ENCODE data around the gene NREP.

DNA sequence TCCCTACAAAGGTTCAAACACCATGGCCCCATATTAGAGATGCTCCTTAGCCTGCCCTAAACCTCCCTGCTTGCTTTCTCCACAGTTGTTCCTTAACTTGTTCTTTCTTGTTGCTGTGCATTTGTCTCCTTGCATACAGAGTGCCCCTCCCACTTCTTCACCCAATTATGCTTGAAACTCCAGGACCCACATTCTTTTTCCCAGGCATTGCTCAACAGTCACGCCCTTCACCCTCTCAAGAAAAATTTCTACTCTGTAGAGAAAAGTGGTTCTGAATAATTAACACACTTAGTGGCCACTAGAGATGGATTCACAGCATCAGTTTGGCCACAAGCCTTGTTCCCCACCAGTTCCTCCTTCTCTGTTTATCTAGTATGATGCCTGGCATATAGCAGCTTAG, 57.7 kb downstream of the NREP start:
- TF ChIP-seq ATF3 (IDR thresholded peaks at IDR 0.05): no peak
- TF ChIP-seq, protein P1, sequence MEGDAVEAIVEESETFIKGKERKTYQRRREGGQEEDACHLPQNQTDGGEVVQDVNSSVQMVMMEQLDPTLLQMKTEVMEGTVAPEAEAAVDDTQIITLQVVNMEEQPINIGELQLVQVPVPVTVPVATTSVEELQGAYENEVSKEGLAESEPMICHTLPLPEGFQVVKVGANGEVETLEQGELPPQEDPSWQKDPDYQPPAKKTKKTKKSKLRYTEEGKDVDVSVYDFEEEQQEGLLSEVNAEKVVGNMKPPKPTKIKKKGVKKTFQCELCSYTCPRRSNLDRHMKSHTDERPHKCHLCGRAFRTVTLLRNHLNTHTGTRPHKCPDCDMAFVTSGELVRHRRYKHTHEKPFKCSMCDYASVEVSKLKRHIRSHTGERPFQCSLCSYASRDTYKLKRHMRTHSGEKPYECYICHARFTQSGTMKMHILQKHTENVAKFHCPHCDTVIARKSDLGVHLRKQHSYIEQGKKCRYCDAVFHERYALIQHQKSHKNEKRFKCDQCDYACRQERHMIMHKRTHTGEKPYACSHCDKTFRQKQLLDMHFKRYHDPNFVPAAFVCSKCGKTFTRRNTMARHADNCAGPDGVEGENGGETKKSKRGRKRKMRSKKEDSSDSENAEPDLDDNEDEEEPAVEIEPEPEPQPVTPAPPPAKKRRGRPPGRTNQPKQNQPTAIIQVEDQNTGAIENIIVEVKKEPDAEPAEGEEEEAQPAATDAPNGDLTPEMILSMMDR (IDR thresholded peaks at IDR 0.05; ENCODE audit: low read depth, low read length, missing input control): no peak
- TF ChIP-seq, protein P2, sequence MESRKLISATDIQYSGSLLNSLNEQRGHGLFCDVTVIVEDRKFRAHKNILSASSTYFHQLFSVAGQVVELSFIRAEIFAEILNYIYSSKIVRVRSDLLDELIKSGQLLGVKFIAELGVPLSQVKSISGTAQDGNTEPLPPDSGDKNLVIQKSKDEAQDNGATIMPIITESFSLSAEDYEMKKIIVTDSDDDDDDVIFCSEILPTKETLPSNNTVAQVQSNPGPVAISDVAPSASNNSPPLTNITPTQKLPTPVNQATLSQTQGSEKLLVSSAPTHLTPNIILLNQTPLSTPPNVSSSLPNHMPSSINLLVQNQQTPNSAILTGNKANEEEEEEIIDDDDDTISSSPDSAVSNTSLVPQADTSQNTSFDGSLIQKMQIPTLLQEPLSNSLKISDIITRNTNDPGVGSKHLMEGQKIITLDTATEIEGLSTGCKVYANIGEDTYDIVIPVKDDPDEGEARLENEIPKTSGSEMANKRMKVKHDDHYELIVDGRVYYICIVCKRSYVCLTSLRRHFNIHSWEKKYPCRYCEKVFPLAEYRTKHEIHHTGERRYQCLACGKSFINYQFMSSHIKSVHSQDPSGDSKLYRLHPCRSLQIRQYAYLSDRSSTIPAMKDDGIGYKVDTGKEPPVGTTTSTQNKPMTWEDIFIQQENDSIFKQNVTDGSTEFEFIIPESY (IDR thresholded peaks at IDR 0.05): no peak
- TF ChIP-seq TAF1 (conservative IDR thresholded peaks at IDR 0.05): no peak
- TF ChIP-seq RAD21 (IDR thresholded peaks at IDR 0.05): no peak
- TF ChIP-seq, protein P3, sequence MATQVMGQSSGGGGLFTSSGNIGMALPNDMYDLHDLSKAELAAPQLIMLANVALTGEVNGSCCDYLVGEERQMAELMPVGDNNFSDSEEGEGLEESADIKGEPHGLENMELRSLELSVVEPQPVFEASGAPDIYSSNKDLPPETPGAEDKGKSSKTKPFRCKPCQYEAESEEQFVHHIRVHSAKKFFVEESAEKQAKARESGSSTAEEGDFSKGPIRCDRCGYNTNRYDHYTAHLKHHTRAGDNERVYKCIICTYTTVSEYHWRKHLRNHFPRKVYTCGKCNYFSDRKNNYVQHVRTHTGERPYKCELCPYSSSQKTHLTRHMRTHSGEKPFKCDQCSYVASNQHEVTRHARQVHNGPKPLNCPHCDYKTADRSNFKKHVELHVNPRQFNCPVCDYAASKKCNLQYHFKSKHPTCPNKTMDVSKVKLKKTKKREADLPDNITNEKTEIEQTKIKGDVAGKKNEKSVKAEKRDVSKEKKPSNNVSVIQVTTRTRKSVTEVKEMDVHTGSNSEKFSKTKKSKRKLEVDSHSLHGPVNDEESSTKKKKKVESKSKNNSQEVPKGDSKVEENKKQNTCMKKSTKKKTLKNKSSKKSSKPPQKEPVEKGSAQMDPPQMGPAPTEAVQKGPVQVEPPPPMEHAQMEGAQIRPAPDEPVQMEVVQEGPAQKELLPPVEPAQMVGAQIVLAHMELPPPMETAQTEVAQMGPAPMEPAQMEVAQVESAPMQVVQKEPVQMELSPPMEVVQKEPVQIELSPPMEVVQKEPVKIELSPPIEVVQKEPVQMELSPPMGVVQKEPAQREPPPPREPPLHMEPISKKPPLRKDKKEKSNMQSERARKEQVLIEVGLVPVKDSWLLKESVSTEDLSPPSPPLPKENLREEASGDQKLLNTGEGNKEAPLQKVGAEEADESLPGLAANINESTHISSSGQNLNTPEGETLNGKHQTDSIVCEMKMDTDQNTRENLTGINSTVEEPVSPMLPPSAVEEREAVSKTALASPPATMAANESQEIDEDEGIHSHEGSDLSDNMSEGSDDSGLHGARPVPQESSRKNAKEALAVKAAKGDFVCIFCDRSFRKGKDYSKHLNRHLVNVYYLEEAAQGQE (IDR thresholded peaks at IDR 0.05): no peak
- TF ChIP-seq EGR1 (IDR thresholded peaks at IDR 0.05; ENCODE audit: low read depth in 2 of 2): no peak
- TF ChIP-seq, protein P4, sequence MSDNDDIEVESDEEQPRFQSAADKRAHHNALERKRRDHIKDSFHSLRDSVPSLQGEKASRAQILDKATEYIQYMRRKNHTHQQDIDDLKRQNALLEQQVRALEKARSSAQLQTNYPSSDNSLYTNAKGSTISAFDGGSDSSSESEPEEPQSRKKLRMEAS (IDR thresholded peaks at IDR 0.05): no peak
- TF ChIP-seq HNF4A (conservative IDR thresholded peaks at IDR 0.05): no peak
- TF ChIP-seq YY1 (IDR thresholded peaks at IDR 0.05): no peak
- no peak for TF ChIP-seq RXRA (IDR thresholded peaks at IDR 0.05)
- TF ChIP-seq JUND (IDR thresholded peaks at IDR 0.05): no peak
- TF ChIP-seq SP1 (IDR thresholded peaks at IDR 0.05): no peak
- TF ChIP-seq FOXA1 (IDR thresholded peaks at IDR 0.05): no peak

Data from liver (tissue), 3 donors.